Loucy (cell line): ENCODE results near the gene PAN2.

Experiments
- CTCF ChIP-seq: fragments of 200-600 bp; sonication (generic); conservative IDR thresholded peaks from 2 replicates; pipeline ENCODE4 v1.5.1; 2014; ENCODE audit warnings: mild to moderate bottlenecking, antibody characterized with exemption, low read length
- EZH2phosphoT487 ChIP-seq: fragments of 200-600 bp; IDR thresholded peaks from 2 replicates; pipeline ENCODE4 v1.6.1; 2018; ENCODE audit warnings: antibody characterized with exemption, mild to moderate bottlenecking, moderate library complexity, borderline replicate concordance

- TF ChIP-seq EZH2phosphoT487: no peak
- no peak for TF ChIP-seq CTCF
These were observed 16.9 kb upstream of the PAN2 start for GRCh38 chr12:56350662-56351061.
